IMR-90 (cell line): ENCODE measurements around the gene PIAS1. TPM values are rescaled to one million over a fixed set of nuclear protein-coding genes. Genes with fewer than 3 reads are reported as not detected.

Experiments used
- ATAC-seq: fragments of 200-7000 bp; cut with Tn5 transposase; 2 replicates; pipeline ENCODE4 v1.9.1; 2020; ENCODE audit warnings: low read depth, mild to moderate bottlenecking, moderate library complexity
- BruUV-seq: library from RNA; stranded (reverse); fragments of 400-500 nt; replicated peaks from 2 replicates; lab custom pipeline; 2021; lab: Mats Ljungman, UMichigan
- CTCF ChIA-PET: fragments of 300-600 bp; formaldehyde crosslinking; extraction: SDS; loops from one replicate; lab custom pipeline; 2021; ENCODE audit warnings: antibody characterized with exemption; lab: Yijun Ruan, JAX
- POLR2A ChIA-PET: fragments of 300-600 bp; sonication (Branson Sonifier 250); formaldehyde crosslinking; loops from one replicate; lab custom pipeline; 2022; ENCODE audit warnings: antibody characterized with exemption; ENCODE audit not compliant: unreplicated experiment; lab: Charles Lee
- DNase-seq: peaks from one replicate; pipeline ENCODE4 v3.0.0; 2013
- H2AFZ ChIP-seq: replicated peaks from 2 replicates; pipeline ENCODE3; 2013; ENCODE audit warnings: low read length, mild to moderate bottlenecking; ENCODE audit not compliant: poor library complexity
- H2AK5ac ChIP-seq: 2 replicates; pipeline ENCODE4 v1.6.1; 2013; ENCODE audit warnings: low read depth, low read length, inconsistent platforms
- H2AK9ac ChIP-seq: replicated peaks from 2 replicates; pipeline ENCODE3; 2013; ENCODE audit warnings: mild to moderate bottlenecking, low read depth, low read length, moderate library complexity; ENCODE audit not compliant: poor library complexity
- H2BK120ac ChIP-seq: 2 replicates; pipeline ENCODE4 v1.6.1; 2013; ENCODE audit warnings: low read depth, low read length, inconsistent platforms
- H2BK15ac ChIP-seq: 3 replicates; pipeline ENCODE4 v1.6.1; 2013; ENCODE audit warnings: low read depth, low read length, inconsistent platforms
- H2BK20ac ChIP-seq: 2 replicates; pipeline ENCODE4 v1.6.1; 2013; ENCODE audit warnings: low read depth, mild to moderate bottlenecking, inconsistent platforms, low read length, moderate library complexity
- H2BK5ac ChIP-seq: 2 replicates; pipeline ENCODE4 v1.6.1; 2013; ENCODE audit warnings: mild to moderate bottlenecking, low read depth, low read length, inconsistent platforms; ENCODE audit not compliant: poor library complexity, severe bottlenecking
- H3K14ac ChIP-seq: replicated peaks from 2 replicates; pipeline ENCODE4 v1.6.1; 2013; ENCODE audit warnings: low read depth, low read length, inconsistent platforms
- H3K18ac ChIP-seq: 2 replicates; pipeline ENCODE4 v1.6.1; 2013; ENCODE audit warnings: low read depth, low read length, control low read depth
- H3K23ac ChIP-seq: 2 replicates; pipeline ENCODE4 v1.6.1; 2013; ENCODE audit warnings: low read depth, low read length, inconsistent platforms
- H3K27ac ChIP-seq: 2 replicates; pipeline ENCODE4 v1.5.1; 2013; ENCODE audit warnings: mild to moderate bottlenecking, control low read depth, low read length; ENCODE audit not compliant: insufficient read depth
- H3K27me3 ChIP-seq: 2 replicates; pipeline ENCODE4 v1.6.1; 2013; ENCODE audit warnings: low read length; ENCODE audit not compliant: control insufficient read depth, insufficient read depth
- H3K36me3 ChIP-seq: 2 replicates; pipeline ENCODE4 v1.6.1; 2013; ENCODE audit warnings: low read length, mixed read lengths; ENCODE audit not compliant: control insufficient read depth, insufficient read depth
- H3K4ac ChIP-seq: 2 replicates; pipeline ENCODE4 v1.6.1; 2013; ENCODE audit warnings: low read depth, low read length, inconsistent platforms
- H3K4me1 ChIP-seq: 2 replicates; pipeline ENCODE4 v1.6.1; 2013; ENCODE audit warnings: low read length, mixed read lengths; ENCODE audit not compliant: control insufficient read depth, insufficient read depth
- H3K4me2 ChIP-seq: 2 replicates; pipeline ENCODE4 v1.6.1; 2013; ENCODE audit warnings: low read depth, mild to moderate bottlenecking, control low read depth, low read length, moderate library complexity
- H3K4me3 ChIP-seq: 2 replicates; pipeline ENCODE4 v1.5.1; 2013; ENCODE audit warnings: low read depth, mild to moderate bottlenecking, control low read depth, low read length, moderate library complexity; ENCODE audit not compliant: insufficient read depth
- H3K56ac ChIP-seq: 2 replicates; pipeline ENCODE4 v1.6.1; 2013; ENCODE audit warnings: low read length, inconsistent platforms; ENCODE audit not compliant: insufficient read depth; ENCODE audit errors: extremely low read depth
- H3K79me1 ChIP-seq, 2 experiments: 2 replicates each; pipeline ENCODE4 v1.6.1; 2013; ENCODE audit warnings: low read length in 2 of 2, inconsistent platforms in 1 of 2, low read depth in 1 of 2
- H3K9ac ChIP-seq: 2 replicates; pipeline ENCODE4 v1.6.1; 2013; ENCODE audit warnings: low read depth, low read length, control low read depth
- H3K9me1 ChIP-seq: 2 replicates; pipeline ENCODE4 v1.6.1; 2013; ENCODE audit warnings: low read length, inconsistent platforms; ENCODE audit not compliant: insufficient read depth
- H3K9me3 ChIP-seq: 2 replicates; pipeline ENCODE4 v1.6.1; 2013; ENCODE audit warnings: low read length; ENCODE audit not compliant: control insufficient read depth, insufficient read depth
- H4K20me1 ChIP-seq: 2 replicates; pipeline ENCODE4 v1.6.1; 2013; ENCODE audit warnings: low read length, inconsistent platforms; ENCODE audit not compliant: insufficient read depth
- H4K5ac ChIP-seq: 2 replicates; pipeline ENCODE4 v1.6.1; 2013; ENCODE audit warnings: mild to moderate bottlenecking, low read depth, low read length, control low read depth
- H4K8ac ChIP-seq, 2 experiments: 2 replicates each; pipeline ENCODE4 v1.6.1; 2013; ENCODE audit warnings: low read depth in 2 of 2, low read length in 2 of 2, control low read depth in 1 of 2, inconsistent platforms in 1 of 2
- H4K91ac ChIP-seq: 2 replicates; pipeline ENCODE4 v1.6.1; 2013; ENCODE audit warnings: low read depth, low read length, inconsistent platforms; ENCODE audit not compliant: insufficient read depth
- CTCF ChIP-seq: conservative IDR thresholded peaks from 2 replicates; pipeline ENCODE4 v1.5.1; 2012; ENCODE audit warnings: mild to moderate bottlenecking, low read depth, low read length, improper control_type of control experiment
- WGBS, 2 experiments: methylation state at CpG; one replicate each; pipeline versions ENCODE4 v1.1.5 to v1.1.7; 2013; ENCODE audit warnings: missing lambda C conversion rate in 2 of 2; ENCODE audit not compliant: insufficient read length in 1 of 2; ENCODE audit errors: extremely low coverage in 2 of 2; 5-methylcytosine and 5-hydroxymethylcytosine counted together
- dilution Hi-C: fragments of 300-500 bp; cut with HindIII; formaldehyde crosslinking; loops from one replicate; pipeline ENCODE4 v1.14.3; 2018; ENCODE audit warnings: low sequenced_read_pairs; ENCODE audit not compliant: unreplicated experiment
- in situ Hi-C: fragments of 300-500 bp; cut with MboI; formaldehyde crosslinking; loops from 3 replicates; pipeline ENCODE4 v1.14.3; 2019; ENCODE audit warnings: low sequenced_read_pairs, inconsistent platforms, mixed read lengths
- intact Hi-C: fragments of 100-400 bp; cut with micrococcal nuclease; formaldehyde crosslinking; loops from 2 replicates; pipeline ENCODE4 v1.10.0; 2022
- polyA plus RNA-seq, 3 experiments: library from polyadenylated mRNA; depleted of rRNA; stranded (reverse); fragments of >200 nt; gene quantifications; 2 replicates each; pipeline ENCODE4 v1.2.3, GENCODE V29; 2012; ENCODE audit warnings: low replicate concordance in 1 of 3
- total RNA-seq: library from RNA; depleted of rRNA; stranded (reverse); fragments of >200 nt; gene quantifications from 2 replicates; pipeline ENCODE4 v1.2.3, GENCODE V29; 2012

The PIAS1 gene
- total and polyA plus RNA-seq, 2 of the 4 experiments (the other 2 are of a cell fraction): 20.0 to 63.6 TPM

GRCh38 chr15:68173119-68173518, 119.0 kb downstream of the PIAS1 start:
- no peak overlapping the region for H2BK5ac ChIP-seq
- TF ChIP-seq CTCF: no peak
- H3K4ac ChIP-seq: no peak overlapping the region
- dilution Hi-C loops: no loop called here
- WGBS, 2 experiments: no CpG with 5 or more reads among the region's 4 CpGs
- ATAC-seq (no peak), DNase-seq (no peak)
- H4K91ac ChIP-seq: no peak overlapping the region
- H3K14ac ChIP-seq: no peak overlapping the region
- H4K8ac ChIP-seq: no peak overlapping the region
- H3K27ac ChIP-seq: no peak overlapping the region
- no peak overlapping the region for H2BK15ac ChIP-seq
- H3K56ac ChIP-seq: no peak overlapping the region
- H3K4me3 ChIP-seq: no peak overlapping the region
- H3K9me3 ChIP-seq: no peaks in the 10 kb centered on the region
- no peak overlapping the region for H2AK9ac ChIP-seq
- intact Hi-C loops: no loop called here
- H3K9ac ChIP-seq: no peak overlapping the region
- H3K36me3 ChIP-seq: peaks cover 11% of the 10 kb centered on the region
- ChIA-PET CTCF (interaction anchor here (0.8 kb wide), 1 partner anchor 22 kb away, joined by 3 read pairs; no protein-coding TSS in a partner anchor), POLR2A (no interaction called here)
- peaks cover 10 to 11% of the 10 kb centered on the region in 2 experiments; a peak in 2 of 4 replicates for H3K79me1 ChIP-seq
- peaks cover 6% of the 10 kb centered on the region for H3K4me1 ChIP-seq
- no peak overlapping the region for H3K18ac ChIP-seq
- H2BK120ac ChIP-seq: no peak overlapping the region
- H4K20me1 ChIP-seq: no peaks in the 10 kb centered on the region
- no peak overlapping the region for H4K5ac ChIP-seq
- H2BK20ac ChIP-seq: no peak overlapping the region
- in situ Hi-C loops: no loop called here
- BruUV-seq: no TSS peak
- H3K9me1 ChIP-seq: peaks cover 7% of the 10 kb centered on the region; the same call in 1 of the 2 replicates
- H2AK5ac ChIP-seq: no peak overlapping the region
- H3K4me2 ChIP-seq: no peak overlapping the region
- H3K27me3 ChIP-seq: no peaks in the 10 kb centered on the region
- H3K23ac ChIP-seq: no peak overlapping the region
- H2AFZ ChIP-seq: no peak overlapping the region
